Measurements from ENCODE around the gene NELFCD.

NELFCD gene

DNA sequence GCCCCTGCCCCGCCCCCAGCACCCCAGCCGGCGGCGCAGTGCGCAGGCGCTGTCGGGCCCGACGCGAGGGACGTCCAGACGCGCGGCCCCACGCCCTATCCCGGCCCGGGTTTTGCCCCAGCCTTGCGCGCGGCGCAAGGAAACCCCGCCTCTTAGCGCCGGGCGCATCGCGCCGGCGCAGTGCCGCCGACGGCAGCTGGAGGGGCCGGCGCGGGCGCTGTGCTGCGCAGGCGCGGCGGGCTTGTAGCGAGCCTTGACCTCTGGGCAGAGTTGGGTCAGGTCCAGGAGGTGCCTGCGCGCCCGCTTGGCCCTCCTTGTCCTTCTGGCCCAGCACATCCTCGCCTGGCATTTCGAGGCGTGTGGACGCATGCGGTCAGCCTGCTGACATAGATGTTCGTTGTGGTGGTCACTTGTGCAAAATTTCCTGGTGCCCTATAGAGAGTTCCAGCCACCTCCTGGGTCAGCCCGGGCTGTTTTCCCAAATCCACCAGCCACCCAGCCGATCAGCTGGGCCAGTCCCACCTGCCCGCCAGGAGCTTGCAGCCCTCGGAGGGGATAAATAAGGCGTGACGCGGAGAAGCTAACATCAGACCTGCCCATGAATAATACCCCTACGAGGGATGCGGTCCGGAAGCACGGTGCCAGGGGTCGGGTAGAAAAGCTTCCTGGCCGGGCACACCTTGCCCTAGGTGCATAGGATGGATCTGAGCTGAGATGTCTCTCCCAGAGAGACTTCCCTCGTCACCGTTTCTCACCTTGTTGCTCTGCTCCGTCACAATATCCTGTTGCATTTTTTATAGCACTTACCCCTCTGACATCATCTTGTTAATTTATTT, 62.0 kb downstream of the NELFCD start (continued):
- TF ChIP-seq ZNF544 (tag by site-specific recombination; IDR thresholded peaks at IDR 0.05) (no peak), SCRT2 (tag by site-specific recombination; IDR thresholded peaks at IDR 0.05) (peak; percentile 98), ZNF624 (tag by site-specific recombination; IDR thresholded peaks at IDR 0.05) (no peak), ZNF530 (tag by site-specific recombination; IDR thresholded peaks at IDR 0.05; ENCODE audit: low read depth) (no peak), GLIS2 (tag by site-specific recombination; IDR thresholded peaks at IDR 0.05) (no peak), PRDM1 (tag by site-specific recombination; IDR thresholded peaks at IDR 0.05) (no peak), ZNF214 (tag by site-specific recombination; IDR thresholded peaks at IDR 0.05; ENCODE audit: borderline replicate concordance) (no peak), ZNF585B (tag by site-specific recombination; IDR thresholded peaks at IDR 0.05) (no peak), ZNF302 (tag by site-specific recombination; IDR thresholded peaks at IDR 0.05; ENCODE audit: low read depth) (no peak), ZNF785 (tag by site-specific recombination; IDR thresholded peaks at IDR 0.05) (no peak), ZNF561 (tag by site-specific recombination; IDR thresholded peaks at IDR 0.05; ENCODE audit: borderline replicate concordance) (0 out of 2 replicates have a peak, but pooled peaks have one; percentile 4), ZNF654 (tag by site-specific recombination; IDR thresholded peaks at IDR 0.05; ENCODE audit: low read depth) (no peak), ZBTB21 (tag by site-specific recombination; IDR thresholded peaks at IDR 0.05) (peak; percentile 68; the same call in 1 of the 2 replicates), PRDM6 (tag by site-specific recombination; IDR thresholded peaks at IDR 0.05) (no peak), ZNF658 (tag by site-specific recombination; IDR thresholded peaks at IDR 0.05) (no peak), ZNF280D (tag by site-specific recombination; IDR thresholded peaks at IDR 0.05) (no peak), ZNF354C (tag by site-specific recombination; IDR thresholded peaks at IDR 0.05; ENCODE audit: borderline replicate concordance, low read depth) (no peak), ZNF114 (tag by site-specific recombination; IDR thresholded peaks at IDR 0.05) (no peak)
- TF ChIP-seq, protein P1, sequence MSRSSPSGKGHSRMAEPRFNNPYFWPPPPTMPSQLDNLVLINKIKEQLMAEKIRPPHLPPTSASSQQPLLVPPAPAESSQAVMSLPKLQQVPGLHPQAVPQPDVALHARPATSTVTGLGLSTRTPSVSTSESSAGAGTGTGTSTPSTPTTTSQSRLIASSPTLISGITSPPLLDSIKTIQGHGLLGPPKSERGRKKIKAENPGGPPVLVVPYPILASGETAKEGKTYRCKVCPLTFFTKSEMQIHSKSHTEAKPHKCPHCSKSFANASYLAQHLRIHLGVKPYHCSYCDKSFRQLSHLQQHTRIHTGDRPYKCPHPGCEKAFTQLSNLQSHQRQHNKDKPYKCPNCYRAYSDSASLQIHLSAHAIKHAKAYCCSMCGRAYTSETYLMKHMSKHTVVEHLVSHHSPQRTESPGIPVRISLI (tag by site-specific recombination; IDR thresholded peaks at IDR 0.05) = 0 out of 2 replicates have a peak, but pooled peaks have one; percentile 12
- TF ChIP-seq, protein P2, sequence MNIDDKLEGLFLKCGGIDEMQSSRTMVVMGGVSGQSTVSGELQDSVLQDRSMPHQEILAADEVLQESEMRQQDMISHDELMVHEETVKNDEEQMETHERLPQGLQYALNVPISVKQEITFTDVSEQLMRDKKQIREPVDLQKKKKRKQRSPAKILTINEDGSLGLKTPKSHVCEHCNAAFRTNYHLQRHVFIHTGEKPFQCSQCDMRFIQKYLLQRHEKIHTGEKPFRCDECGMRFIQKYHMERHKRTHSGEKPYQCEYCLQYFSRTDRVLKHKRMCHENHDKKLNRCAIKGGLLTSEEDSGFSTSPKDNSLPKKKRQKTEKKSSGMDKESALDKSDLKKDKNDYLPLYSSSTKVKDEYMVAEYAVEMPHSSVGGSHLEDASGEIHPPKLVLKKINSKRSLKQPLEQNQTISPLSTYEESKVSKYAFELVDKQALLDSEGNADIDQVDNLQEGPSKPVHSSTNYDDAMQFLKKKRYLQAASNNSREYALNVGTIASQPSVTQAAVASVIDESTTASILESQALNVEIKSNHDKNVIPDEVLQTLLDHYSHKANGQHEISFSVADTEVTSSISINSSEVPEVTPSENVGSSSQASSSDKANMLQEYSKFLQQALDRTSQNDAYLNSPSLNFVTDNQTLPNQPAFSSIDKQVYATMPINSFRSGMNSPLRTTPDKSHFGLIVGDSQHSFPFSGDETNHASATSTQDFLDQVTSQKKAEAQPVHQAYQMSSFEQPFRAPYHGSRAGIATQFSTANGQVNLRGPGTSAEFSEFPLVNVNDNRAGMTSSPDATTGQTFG (tag by site-specific recombination; IDR thresholded peaks at IDR 0.05; ENCODE audit: borderline replicate concordance) = no peak

Measured in HEK293 (cell line).